Measurements from ENCODE around the gene KLK2. TPM values are rescaled to one million over a fixed set of nuclear protein-coding genes. Genes with fewer than 3 reads are reported as not detected.

Gene KLK2
- total RNA-seq, 1 donor from 2014 or later = not detected

DNA sequence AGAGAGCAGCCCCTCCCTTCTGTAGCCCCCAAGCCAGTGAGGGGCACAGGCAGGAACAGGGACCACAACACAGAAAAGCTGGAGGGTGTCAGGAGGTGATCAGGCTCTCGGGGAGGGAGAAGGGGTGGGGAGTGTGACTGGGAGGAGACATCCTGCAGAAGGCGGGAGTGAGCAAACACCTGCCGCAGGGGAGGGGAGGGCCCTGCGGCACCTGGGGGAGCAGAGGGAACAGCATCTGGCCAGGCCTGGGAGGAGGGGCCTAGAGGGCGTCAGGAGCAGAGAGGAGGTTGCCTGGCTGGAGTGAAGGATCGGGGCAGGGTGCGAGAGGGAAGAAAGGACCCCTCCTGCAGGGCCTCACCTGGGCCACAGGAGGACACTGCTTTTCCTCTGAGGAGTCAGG is 14.4 kb upstream of the KLK2 start:
- Mint-ChIP-seq H3K4me3 (ENCODE audit: unreplicated experiment) (no peak overlapping the region), H3K27ac (ENCODE audit: unreplicated experiment) (no peak overlapping the region), H3K4me1 (ENCODE audit: unreplicated experiment) (no peaks in the 10 kb centered on the region), H3K9me3 (ENCODE audit: unreplicated experiment) (peaks cover 24% of the 10 kb centered on the region), H3K36me3 (ENCODE audit: low read depth, unreplicated experiment) (peaks cover 11% of the 10 kb centered on the region), H3K27me3 (ENCODE audit: unreplicated experiment) (peaks cover 14% of the 10 kb centered on the region)
- no peak for DNase-seq (ENCODE audit: low spot score)
- no peak for TF ChIP-seq CTCF (IDR thresholded peaks at IDR 0.05; ENCODE audit: unreplicated experiment)

DNA sequence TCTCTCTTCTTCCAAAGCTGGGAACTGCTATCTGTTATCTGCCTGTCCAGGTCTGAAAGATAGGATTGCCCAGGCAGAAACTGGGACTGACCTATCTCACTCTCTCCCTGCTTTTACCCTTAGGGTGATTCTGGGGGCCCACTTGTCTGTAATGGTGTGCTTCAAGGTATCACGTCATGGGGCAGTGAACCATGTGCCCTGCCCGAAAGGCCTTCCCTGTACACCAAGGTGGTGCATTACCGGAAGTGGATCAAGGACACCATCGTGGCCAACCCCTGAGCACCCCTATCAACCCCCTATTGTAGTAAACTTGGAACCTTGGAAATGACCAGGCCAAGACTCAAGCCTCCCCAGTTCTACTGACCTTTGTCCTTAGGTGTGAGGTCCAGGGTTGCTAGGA is 13.4 kb upstream of the KLK2 start:
- TF ChIP-seq CTCF (IDR thresholded peaks at IDR 0.05; ENCODE audit: unreplicated experiment) = no peak
- Mint-ChIP-seq H3K4me3 (ENCODE audit: unreplicated experiment) (no peak overlapping the region), H3K4me1 (ENCODE audit: unreplicated experiment) (no peaks in the 10 kb centered on the region), H3K36me3 (ENCODE audit: low read depth, unreplicated experiment) (peaks cover 11% of the 10 kb centered on the region), H3K27me3 (ENCODE audit: unreplicated experiment) (peaks cover 13% of the 10 kb centered on the region), H3K27ac (ENCODE audit: unreplicated experiment) (no peak overlapping the region), H3K9me3 (ENCODE audit: unreplicated experiment) (peaks cover 18% of the 10 kb centered on the region)
- DNase-seq (ENCODE audit: low spot score) = no peak

DNA sequence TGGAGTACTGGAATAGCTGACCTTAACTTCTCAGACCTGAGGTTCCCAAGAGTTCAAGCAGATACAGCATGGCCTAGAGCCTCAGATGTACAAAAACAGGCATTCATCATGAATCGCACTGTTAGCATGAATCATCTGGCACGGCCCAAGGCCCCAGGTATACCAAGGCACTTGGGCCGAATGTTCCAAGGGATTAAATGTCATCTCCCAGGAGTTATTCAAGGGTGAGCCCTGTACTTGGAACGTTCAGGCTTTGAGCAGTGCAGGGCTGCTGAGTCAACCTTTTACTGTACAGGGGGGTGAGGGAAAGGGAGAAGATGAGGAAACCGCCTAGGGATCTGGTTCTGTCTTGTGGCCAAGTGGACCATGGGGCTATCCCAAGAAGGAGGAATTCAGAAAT is 12.2 kb upstream of the KLK2 start:
- no peak for DNase-seq (ENCODE audit: low spot score)
- Mint-ChIP-seq H3K4me3 (ENCODE audit: unreplicated experiment) (no peak overlapping the region), H3K36me3 (ENCODE audit: low read depth, unreplicated experiment) (peaks cover 5% of the 10 kb centered on the region), H3K27ac (ENCODE audit: unreplicated experiment) (no peak overlapping the region), H3K4me1 (ENCODE audit: unreplicated experiment) (no peaks in the 10 kb centered on the region), H3K9me3 (ENCODE audit: unreplicated experiment) (peaks cover 11% of the 10 kb centered on the region), H3K27me3 (ENCODE audit: unreplicated experiment) (peaks cover 13% of the 10 kb centered on the region)
- no peak for TF ChIP-seq CTCF (IDR thresholded peaks at IDR 0.05; ENCODE audit: unreplicated experiment)

DNA sequence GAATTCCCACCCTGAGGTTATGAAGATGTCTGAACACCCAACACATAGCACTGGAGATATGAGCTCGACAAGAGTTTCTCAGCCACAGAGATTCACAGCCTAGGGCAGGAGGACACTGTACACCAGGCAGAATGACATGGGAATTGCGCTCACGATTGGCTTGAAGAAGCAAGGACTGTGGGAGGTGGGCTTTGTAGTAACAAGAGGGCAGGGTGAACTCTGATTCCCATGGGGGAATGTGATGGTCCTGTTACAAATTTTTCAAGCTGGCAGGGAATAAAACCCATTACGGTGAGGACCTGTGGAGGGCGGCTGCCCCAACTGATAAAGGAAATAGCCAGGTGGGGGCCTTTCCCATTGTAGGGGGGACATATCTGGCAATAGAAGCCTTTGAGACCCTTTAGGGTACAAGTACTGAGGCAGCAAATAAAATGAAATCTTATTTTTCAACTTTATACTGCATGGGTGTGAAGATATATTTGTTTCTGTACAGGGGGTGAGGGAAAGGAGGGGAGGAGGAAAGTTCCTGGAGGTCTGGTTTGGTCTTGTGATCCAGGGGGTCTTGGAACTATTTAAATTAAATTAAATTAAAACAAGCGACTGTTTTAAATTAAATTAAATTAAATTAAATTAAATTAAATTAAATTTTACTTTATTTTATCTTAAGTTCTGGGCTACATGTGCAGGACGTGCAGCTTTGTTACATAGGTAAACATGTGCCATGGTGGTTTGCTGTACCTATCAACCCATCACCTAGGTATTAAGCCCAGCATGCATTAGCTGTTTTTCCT is 11.5 kb upstream of the KLK2 start:
- TF ChIP-seq CTCF (IDR thresholded peaks at IDR 0.05; ENCODE audit: unreplicated experiment) = no peak
- H3K4me1 Mint-ChIP-seq (ENCODE audit: unreplicated experiment) = no peaks in the 10 kb centered on the region
- H3K27me3 Mint-ChIP-seq (ENCODE audit: unreplicated experiment) = peaks cover 13% of the 10 kb centered on the region
- no peak overlapping the region for H3K27ac Mint-ChIP-seq (ENCODE audit: unreplicated experiment)
- DNase-seq (ENCODE audit: low spot score) = no peak
- H3K4me3 Mint-ChIP-seq (ENCODE audit: unreplicated experiment) = no peak overlapping the region
- peaks cover 5% of the 10 kb centered on the region for H3K36me3 Mint-ChIP-seq (ENCODE audit: low read depth, unreplicated experiment)
- H3K9me3 Mint-ChIP-seq (ENCODE audit: unreplicated experiment) = peaks cover 15% of the 10 kb centered on the region

DNA sequence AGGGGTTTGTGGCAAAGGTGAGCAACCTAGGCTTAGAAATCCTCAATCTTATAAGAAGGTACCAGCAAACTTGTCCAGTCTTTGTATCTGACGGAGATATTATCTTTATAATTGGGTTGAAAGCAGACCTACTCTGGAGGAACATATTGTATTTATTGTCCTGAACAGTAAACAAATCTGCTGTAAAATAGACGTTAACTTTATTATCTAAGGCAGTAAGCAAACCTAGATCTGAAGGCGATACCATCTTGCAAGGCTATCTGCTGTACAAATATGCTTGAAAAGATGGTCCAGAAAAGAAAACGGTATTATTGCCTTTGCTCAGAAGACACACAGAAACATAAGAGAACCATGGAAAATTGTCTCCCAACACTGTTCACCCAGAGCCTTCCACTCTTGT is 3.8 kb upstream of the KLK2 start:
- Mint-ChIP-seq H3K9me3 (ENCODE audit: unreplicated experiment) (peaks cover 9% of the 10 kb centered on the region), H3K4me3 (ENCODE audit: unreplicated experiment) (no peak overlapping the region), H3K4me1 (ENCODE audit: unreplicated experiment) (no peaks in the 10 kb centered on the region), H3K27ac (ENCODE audit: unreplicated experiment) (no peak overlapping the region), H3K27me3 (ENCODE audit: unreplicated experiment) (peaks cover 1% of the 10 kb centered on the region), H3K36me3 (ENCODE audit: low read depth, unreplicated experiment) (peaks cover 5% of the 10 kb centered on the region)
- TF ChIP-seq CTCF (IDR thresholded peaks at IDR 0.05; ENCODE audit: unreplicated experiment) = no peak
- DNase-seq (ENCODE audit: low spot score) = no peak

Data from endothelial cell (in vitro differentiated cells).